ENCODE measurements around the gene LRRC38.

The LRRC38 gene

DNA sequence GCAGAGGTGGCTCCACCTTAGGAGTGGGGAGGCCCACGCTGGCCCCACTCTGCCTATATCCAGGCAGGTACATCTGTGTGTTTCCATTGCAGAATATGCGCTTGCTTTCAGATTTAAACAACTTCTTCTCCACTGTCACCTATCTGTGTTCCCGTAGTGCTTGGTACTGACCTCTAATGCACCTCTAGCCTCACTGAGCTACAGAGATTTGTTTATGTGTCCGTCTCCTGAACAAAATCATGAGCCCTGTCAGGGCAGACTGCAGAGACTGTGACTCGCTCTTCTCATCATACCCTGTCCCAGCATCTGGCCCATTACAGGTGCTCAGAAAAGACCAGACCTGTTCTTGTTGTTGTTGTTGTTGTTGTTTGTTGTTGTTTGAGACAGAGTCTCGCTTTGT lies 14.5 kb upstream of the LRRC38 start:
- TF ChIP-seq, protein P1, sequence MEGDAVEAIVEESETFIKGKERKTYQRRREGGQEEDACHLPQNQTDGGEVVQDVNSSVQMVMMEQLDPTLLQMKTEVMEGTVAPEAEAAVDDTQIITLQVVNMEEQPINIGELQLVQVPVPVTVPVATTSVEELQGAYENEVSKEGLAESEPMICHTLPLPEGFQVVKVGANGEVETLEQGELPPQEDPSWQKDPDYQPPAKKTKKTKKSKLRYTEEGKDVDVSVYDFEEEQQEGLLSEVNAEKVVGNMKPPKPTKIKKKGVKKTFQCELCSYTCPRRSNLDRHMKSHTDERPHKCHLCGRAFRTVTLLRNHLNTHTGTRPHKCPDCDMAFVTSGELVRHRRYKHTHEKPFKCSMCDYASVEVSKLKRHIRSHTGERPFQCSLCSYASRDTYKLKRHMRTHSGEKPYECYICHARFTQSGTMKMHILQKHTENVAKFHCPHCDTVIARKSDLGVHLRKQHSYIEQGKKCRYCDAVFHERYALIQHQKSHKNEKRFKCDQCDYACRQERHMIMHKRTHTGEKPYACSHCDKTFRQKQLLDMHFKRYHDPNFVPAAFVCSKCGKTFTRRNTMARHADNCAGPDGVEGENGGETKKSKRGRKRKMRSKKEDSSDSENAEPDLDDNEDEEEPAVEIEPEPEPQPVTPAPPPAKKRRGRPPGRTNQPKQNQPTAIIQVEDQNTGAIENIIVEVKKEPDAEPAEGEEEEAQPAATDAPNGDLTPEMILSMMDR (IDR thresholded peaks at IDR 0.05; ENCODE audit: insufficient read depth, low read length, missing control alignments) = no peak
- H3K4me3 ChIP-seq (ENCODE audit: low read depth, low read length) = no peak overlapping the region
- DNase-seq (ENCODE audit: low read depth, low spot score) = no peak
- POLR2A ChIA-PET = no interaction called here
- CTCF ChIA-PET = no interaction called here

DNA sequence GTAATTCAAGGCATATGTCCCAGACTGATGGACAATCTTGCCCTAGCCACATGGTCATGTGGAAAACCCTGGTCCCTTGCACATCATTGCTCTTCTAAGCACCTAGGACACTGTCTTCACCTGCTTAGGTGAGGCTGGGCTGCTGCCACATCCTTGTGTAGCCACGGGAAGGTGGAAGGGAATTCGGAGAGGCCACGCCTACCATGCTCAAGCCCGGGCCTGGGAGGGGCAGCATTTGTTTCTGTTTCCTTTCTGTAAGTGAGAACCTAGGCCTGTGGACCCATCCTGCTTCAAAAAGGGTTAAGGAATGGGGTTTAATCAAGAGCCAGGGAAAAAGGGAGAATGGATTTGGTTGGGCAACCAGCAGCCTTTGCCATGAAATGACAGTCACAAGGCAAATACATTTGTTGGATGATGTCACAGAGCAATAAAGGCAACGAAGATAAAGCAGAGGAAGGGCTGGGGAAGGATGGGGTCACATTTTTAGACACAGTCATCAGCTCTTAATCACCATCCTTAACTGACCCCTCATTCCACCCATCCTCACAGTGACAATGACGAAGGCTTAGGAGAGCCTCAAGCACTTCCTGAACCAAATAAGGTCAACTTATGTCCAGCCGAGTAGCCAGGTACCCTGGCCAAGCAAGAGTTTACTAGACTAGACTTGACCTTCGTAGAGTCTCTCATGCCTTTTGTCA lies 10.1 kb upstream of the LRRC38 start:
- no peak for DNase-seq (ENCODE audit: low read depth, low spot score)
- H3K4me3 ChIP-seq (ENCODE audit: low read depth, low read length) = no peak overlapping the region
- POLR2A ChIA-PET = no interaction called here
- TF ChIP-seq, protein P1 (IDR thresholded peaks at IDR 0.05; ENCODE audit: insufficient read depth, low read length, missing control alignments) = no peak
- CTCF ChIA-PET = no interaction called here

DNA sequence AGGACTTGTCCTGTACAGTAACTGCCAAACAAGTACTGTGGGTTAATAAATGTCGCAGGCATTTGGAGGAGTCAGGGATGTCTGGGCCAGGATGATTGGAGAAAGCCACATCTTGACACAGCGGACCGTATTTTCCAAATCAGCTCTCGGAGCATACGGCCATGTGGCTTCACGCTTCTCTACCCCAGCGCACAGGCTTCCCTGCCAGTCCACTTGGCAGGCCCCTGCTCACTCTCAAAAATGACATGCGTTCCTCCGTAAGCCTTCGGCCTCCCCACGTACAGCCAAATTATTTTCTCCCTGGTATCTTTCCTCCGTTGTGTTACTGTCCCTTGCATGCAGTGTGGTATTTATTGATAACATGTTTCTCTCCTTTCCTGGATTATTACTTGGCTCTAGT lies 7.2 kb upstream of the LRRC38 start:
- ChIA-PET POLR2A (no interaction called here), CTCF (no interaction called here)
- TF ChIP-seq, protein P1 (IDR thresholded peaks at IDR 0.05; ENCODE audit: insufficient read depth, low read length, missing control alignments) = no peak
- H3K4me3 ChIP-seq (ENCODE audit: low read depth, low read length) = no peak overlapping the region
- DNase-seq (ENCODE audit: low read depth, low spot score) = no peak

DNA sequence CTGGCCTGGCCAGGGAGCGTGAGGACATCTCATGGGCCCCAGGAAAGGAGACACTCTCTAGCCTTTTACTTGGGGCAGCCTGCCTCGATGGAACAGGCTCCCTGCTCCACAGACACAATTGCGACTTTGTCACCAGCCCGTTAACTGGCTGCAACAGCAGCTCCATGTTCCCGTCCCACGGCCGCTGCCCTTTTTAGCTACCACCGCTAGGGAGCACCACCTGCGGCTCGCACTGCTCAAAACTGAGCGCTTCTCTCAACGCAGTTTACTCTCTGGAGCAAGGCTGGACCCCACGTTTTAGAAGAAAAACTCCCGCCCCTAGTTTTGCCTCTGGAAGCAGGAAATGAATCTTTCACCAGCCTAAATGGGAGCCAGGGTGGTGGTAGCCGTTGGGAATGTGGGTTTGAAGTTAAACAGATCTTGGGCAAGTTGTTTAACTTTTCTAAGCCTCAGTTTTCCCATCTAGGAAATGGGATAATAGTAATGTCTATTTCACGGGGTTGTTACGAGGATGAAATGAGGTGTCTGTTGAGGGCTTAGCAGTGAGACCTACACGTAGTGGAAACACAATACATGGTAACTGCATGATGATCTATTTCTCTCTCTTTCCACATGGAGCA lies 3.5 kb upstream of the LRRC38 start:
- no peak overlapping the region for H3K4me3 ChIP-seq (ENCODE audit: low read depth, low read length)
- CTCF ChIA-PET = no interaction called here
- POLR2A ChIA-PET = no interaction called here
- no peak for DNase-seq (ENCODE audit: low read depth, low spot score)
- TF ChIP-seq, protein P1 (IDR thresholded peaks at IDR 0.05; ENCODE audit: insufficient read depth, low read length, missing control alignments) = no peak

DNA sequence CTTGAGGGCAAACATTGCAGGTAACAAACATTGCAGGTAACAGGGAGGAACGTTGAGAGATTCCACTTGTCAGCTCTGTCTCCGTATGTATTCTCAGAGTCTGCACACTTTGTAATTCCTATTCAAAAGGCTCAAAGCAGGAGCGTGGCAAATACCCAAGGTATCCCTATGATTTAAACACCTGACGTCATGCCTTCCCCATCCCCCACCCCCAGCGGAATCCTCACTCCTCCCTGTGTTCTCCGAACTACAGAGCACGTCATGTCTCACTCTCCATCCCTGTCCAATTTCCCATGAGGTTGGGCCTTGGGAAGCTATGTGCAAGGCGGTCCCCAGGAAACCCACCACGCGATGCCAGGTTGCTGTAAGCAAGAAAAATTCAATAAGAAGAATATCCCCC lies 2.8 kb upstream of the LRRC38 start:
- DNase-seq (ENCODE audit: low read depth, low spot score) = no peak
- TF ChIP-seq, protein P1 (IDR thresholded peaks at IDR 0.05; ENCODE audit: insufficient read depth, low read length, missing control alignments) = no peak
- POLR2A ChIA-PET = no interaction called here
- CTCF ChIA-PET = no interaction called here
- H3K4me3 ChIP-seq (ENCODE audit: low read depth, low read length) = no peak overlapping the region

DNA sequence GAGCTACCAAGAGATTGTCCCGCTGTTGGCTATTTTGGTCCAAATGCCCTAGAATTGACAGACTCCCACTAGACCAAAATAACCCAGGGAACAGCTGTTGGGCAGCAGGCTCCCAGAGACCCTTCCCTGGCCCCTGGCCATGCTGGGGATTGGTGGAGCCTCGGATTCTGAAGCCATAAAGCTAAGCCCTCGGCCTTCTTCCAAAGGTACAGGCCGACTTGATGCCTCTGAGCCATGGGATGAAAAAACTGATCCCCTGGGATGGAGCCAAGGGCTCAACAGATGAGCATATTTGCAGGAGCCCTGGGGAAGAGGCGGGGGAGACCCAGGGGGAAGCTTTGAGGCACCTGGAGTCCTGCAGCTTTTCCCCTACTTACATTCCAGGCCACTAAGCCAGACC lies 1.0 kb upstream of the LRRC38 start:
- POLR2A ChIA-PET = no interaction called here

More for the DNA sequence above, 1.0 kb upstream of the LRRC38 start:
- DNase-seq (ENCODE audit: low read depth, low spot score) = no peak
- TF ChIP-seq, protein P1 (IDR thresholded peaks at IDR 0.05; ENCODE audit: insufficient read depth, low read length, missing control alignments) = no peak
- CTCF ChIA-PET = no interaction called here
- no peak overlapping the region for H3K4me3 ChIP-seq (ENCODE audit: low read depth, low read length)

Measured in AG04449 (cell line).